Neural progenitor cell (in vitro differentiated cells): Measurements from ENCODE around the gene ASIC3.

Experiments
- CTCF ChIP-seq: fragments of 200-600 bp; sonication (generic); IDR thresholded peaks from 2 replicates; pipeline ENCODE4 v1.5.1; 2017; ENCODE audit warnings: antibody characterized with exemption, mild to moderate bottlenecking
- EZH2 ChIP-seq: fragments of 200-600 bp; sonication (generic); IDR thresholded peaks from 2 replicates; pipeline ENCODE4 v1.6.1; 2017; ENCODE audit warnings: antibody characterized with exemption, mild to moderate bottlenecking, moderate library complexity
- EZH2phosphoT487 ChIP-seq: fragments of 200-600 bp; sonication (generic); IDR thresholded peaks from 2 replicates; pipeline ENCODE4 v1.6.1; 2017; ENCODE audit warnings: antibody characterized with exemption

- TF ChIP-seq EZH2 (no peak), CTCF (no peak), EZH2phosphoT487 (no peak)
These were observed 22.9 kb downstream of the ASIC3 start for GRCh38 chr7:151071032-151071866.
